Measurements from ENCODE around the gene DNAI1.

DNAI1 gene

DNA sequence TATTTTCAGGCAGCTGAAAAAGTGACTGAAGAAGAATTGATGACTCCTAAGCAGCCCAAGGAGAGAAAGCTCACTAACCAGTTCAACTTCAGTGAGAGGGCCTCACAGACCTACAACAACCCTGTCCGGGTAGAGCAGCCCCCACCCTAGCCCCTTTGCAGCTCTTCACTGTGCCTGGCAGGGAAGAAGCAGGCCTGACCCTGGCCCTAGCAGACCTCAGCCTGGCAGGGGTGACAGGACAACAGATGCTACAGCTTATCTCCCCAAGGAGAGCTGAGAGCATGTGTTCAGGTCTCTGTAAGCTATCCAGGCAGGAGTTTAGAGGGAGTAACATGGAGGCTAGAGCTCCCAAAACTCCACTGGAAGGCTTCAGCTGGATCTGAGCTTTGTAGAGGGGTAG is 31.8 kb downstream of the DNAI1 start:
- Mint-ChIP-seq H3K27me3 (ENCODE audit: low read depth) (no peaks in the 10 kb centered on the region), H3K9me3 (no peaks in the 10 kb centered on the region), H3K4me1 (ENCODE audit: low read depth) (no peaks in the 10 kb centered on the region), H3K4me3 (no peak overlapping the region), H3K27ac (no peak overlapping the region), H3K36me3 (ENCODE audit: low read depth) (no peaks in the 10 kb centered on the region)
- DNase-seq (ENCODE audit: low spot score) = no peak

- no peaks in the 10 kb centered on the region for H3K27me3 Mint-ChIP-seq (ENCODE audit: low read depth)
- H3K27ac Mint-ChIP-seq = no peak overlapping the region
- no peaks in the 10 kb centered on the region for H3K4me1 Mint-ChIP-seq (ENCODE audit: low read depth)
Observed at GRCh38 chr9:34490760-34491159, 32.2 kb downstream of the DNAI1 start.

DNA sequence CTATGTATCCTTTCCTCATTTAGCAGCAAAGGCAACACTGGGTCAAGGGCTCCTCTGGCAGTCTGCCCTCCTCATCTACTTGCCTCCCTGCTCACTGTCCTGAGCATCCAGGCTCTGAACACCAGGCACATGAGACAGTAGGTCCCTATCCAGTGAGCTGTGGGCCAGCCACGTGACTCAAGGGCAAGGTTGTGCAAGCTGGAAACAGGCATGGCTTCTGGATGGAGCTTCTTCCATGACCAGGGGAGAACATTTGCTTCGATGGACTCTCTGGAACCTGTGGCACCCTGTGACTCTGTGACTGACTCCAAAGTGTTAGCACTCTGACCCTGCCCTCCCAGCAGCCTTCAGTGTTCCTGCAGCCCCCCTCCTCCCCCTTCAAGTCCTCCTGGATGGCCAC is 33.0 kb downstream of the DNAI1 start:
- no peak overlapping the region for H3K27ac Mint-ChIP-seq
- DNase-seq (ENCODE audit: low spot score) = no peak
- no peaks in the 10 kb centered on the region for H3K9me3 Mint-ChIP-seq
- H3K27me3 Mint-ChIP-seq (ENCODE audit: low read depth) = no peaks in the 10 kb centered on the region
- H3K36me3 Mint-ChIP-seq (ENCODE audit: low read depth) = no peaks in the 10 kb centered on the region
- H3K4me3 Mint-ChIP-seq = no peak overlapping the region
- H3K4me1 Mint-ChIP-seq (ENCODE audit: low read depth) = no peaks in the 10 kb centered on the region

More at GRCh38 chr9:34490760-34491159, 32.2 kb downstream of the DNAI1 start:
- Mint-ChIP-seq H3K9me3 (no peaks in the 10 kb centered on the region), H3K36me3 (ENCODE audit: low read depth) (no peaks in the 10 kb centered on the region), H3K4me3 (no peak overlapping the region)
- no peak for DNase-seq (ENCODE audit: low spot score)

DNA sequence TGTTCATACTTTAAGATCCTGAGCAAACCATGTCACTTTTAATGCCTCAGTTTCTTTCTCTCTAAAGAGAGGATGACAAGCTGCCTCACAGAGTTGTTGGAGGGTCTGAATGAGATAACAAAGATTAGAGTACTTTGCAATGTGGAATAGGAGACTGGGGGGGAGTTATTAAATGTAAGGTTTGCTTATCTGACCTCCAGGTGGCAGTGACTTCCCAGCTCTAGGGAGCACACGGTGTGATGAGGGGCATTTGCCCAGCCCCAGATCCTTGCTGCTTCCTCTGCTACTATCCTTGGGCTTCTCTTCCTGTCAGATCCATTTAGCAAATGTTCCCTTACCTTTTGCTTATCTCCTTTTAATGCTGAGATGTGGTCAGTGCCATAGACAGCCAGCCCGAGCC is 33.4 kb downstream of the DNAI1 start:
- H3K4me1 Mint-ChIP-seq (ENCODE audit: low read depth) = no peaks in the 10 kb centered on the region
- H3K36me3 Mint-ChIP-seq (ENCODE audit: low read depth) = no peaks in the 10 kb centered on the region
- DNase-seq (ENCODE audit: low spot score) = no peak

DNA sequence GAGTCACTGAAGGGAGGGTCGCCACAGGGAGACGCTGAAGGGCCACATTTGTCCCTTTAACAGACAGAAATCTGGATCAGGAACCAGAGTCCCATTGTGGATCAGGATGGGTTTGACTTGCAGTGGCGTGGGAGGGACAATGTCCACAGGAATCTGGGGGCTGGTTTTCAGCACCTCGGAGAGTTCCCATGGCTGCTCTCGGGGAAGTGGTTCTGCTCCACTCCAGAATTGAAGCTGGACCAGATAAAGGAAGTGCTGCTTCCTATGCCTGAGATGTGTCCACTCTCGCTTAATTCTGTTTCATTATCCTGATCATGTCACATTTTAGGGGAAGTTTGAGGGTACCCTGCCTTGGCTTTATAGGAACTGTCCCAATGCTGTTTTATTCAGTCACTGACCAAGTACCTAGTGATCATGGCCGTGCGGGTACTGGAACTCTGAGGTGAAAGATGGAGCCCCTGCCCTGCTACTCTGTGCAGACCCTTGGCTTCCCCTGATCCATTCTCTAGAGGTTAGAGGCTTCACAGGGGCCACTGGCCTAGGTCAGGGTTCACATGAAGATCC is 35.4 kb downstream of the DNAI1 start:
- Mint-ChIP-seq H3K27me3 (ENCODE audit: low read depth) (no peaks in the 10 kb centered on the region), H3K9me3 (no peaks in the 10 kb centered on the region), H3K27ac (no peak overlapping the region), H3K4me1 (ENCODE audit: low read depth) (no peaks in the 10 kb centered on the region), H3K36me3 (ENCODE audit: low read depth) (no peaks in the 10 kb centered on the region), H3K4me3 (no peak overlapping the region)
- peak; percentile 22 for DNase-seq (ENCODE audit: low spot score)

More for the DNA sequence above, 33.4 kb downstream of the DNAI1 start:
- Mint-ChIP-seq H3K4me3 (no peak overlapping the region), H3K9me3 (no peaks in the 10 kb centered on the region), H3K27me3 (ENCODE audit: low read depth) (no peaks in the 10 kb centered on the region), H3K27ac (no peak overlapping the region)

DNA sequence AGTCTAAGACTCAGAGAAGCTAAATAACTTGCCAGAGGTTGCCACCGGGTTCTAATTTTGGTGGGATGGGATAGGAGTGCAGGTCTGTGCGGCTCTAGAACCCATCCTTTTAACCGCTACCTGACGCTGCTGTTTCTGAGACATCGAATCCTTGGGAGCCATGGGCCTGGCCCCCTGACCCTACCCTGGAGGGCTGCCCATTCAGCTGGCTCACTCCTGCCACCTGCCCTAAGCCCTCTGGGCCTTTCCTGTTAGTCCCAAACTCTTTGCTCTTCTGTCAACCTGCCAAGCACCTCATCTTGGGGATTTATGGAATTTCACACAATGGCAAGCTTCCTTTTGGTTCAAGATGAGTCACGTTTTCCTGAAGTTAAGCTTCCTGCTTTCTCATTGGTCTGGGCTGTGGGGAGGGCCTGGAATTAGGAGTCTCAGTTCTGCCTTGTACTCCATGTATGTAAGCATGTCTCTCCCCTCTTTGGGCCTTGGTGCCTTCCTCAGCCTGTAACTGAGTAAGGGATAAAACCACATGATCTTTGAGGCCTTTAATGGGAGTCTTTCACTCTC is 37.6 kb downstream of the DNAI1 start:
- Mint-ChIP-seq H3K4me3 (no peak overlapping the region), H3K9me3 (no peaks in the 10 kb centered on the region), H3K4me1 (ENCODE audit: low read depth) (peaks cover 2% of the 10 kb centered on the region), H3K27me3 (ENCODE audit: low read depth) (no peaks in the 10 kb centered on the region), H3K27ac (no peak overlapping the region), H3K36me3 (ENCODE audit: low read depth) (no peaks in the 10 kb centered on the region)
- DNase-seq (ENCODE audit: low spot score) = no peak

DNA sequence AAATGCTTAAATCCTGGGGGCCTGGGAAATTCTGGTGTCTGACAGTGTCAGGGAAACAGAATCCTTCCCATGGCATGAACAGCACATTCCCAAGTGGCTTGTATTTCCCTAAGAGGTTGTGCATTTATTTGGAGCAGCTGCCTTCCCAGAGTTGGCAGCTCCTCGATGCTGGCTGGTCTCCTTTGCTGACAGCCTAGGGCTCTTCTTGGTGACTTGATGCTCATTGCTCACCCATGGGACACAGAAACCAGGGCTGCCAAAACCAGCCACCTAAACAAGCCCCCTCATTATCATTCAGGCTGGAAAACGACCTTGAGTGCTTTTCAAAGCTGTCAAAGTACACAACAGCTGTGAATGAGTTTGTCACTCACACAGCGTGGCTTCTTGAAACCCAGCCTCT is 39.9 kb downstream of the DNAI1 start:
- no peak for DNase-seq (ENCODE audit: low spot score)
- Mint-ChIP-seq H3K9me3 (no peaks in the 10 kb centered on the region), H3K4me1 (ENCODE audit: low read depth) (peaks cover 2% of the 10 kb centered on the region), H3K27me3 (ENCODE audit: low read depth) (no peaks in the 10 kb centered on the region), H3K36me3 (ENCODE audit: low read depth) (no peaks in the 10 kb centered on the region), H3K27ac (no peak overlapping the region), H3K4me3 (no peak overlapping the region)

DNA sequence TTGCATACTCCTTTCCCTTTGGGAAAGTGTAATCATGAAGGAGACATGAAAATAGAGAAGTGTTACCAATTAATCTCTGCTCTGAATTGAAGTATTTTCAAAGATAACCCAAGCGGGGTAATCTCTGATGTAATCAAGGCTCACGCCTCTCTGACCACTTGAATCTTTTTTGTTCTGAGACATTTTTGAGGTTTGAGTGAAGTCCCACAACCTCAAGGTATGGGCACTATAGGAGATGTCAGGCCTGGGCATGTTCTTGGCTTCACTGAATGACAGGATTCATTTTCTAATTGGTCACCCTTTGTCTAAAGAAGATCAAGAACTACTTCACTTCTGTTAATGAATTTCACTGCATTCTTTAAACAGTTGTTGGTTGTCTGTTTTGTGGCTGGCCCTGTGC is 40.5 kb downstream of the DNAI1 start:
- Mint-ChIP-seq H3K27me3 (ENCODE audit: low read depth) (no peaks in the 10 kb centered on the region), H3K9me3 (no peaks in the 10 kb centered on the region), H3K27ac (no peak overlapping the region), H3K36me3 (ENCODE audit: low read depth) (no peaks in the 10 kb centered on the region), H3K4me1 (ENCODE audit: low read depth) (peaks cover 2% of the 10 kb centered on the region), H3K4me3 (no peak overlapping the region)
- no peak for DNase-seq (ENCODE audit: low spot score)

DNA sequence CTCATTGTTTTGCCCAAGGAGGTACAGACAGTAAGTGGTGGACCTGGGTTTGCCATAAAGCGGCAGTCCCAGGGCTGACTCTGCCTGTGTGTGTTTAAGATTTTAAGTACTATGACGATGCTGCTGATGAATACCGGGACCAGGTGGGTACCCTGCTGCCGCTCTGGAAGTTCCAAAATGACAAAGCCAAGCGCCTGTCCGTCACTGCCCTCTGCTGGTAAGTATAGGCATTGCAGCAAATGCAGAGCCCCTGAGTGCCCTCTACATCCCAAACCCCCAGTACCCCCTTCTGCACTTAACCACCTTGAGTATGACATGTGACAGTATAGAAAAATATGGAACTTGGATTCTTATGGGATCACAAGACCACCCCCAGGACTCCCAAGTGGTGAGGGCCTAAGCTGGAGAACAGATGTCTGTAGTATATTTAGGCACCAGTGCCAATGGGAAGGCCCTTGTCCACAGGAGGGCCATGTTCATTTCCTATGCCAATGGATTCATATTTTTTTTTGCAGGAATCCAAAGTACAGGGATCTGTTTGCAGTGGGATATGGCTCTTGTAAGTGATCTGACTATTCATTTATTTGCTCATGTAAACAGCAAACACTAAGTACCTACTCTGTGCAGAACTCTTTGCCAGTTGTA is 42.1 kb downstream of the DNAI1 start:
- Mint-ChIP-seq H3K27me3 (ENCODE audit: low read depth) (peaks cover 2% of the 10 kb centered on the region), H3K9me3 (no peaks in the 10 kb centered on the region), H3K27ac (no peak overlapping the region), H3K4me3 (no peak overlapping the region), H3K36me3 (ENCODE audit: low read depth) (no peaks in the 10 kb centered on the region), H3K4me1 (ENCODE audit: low read depth) (peaks cover 2% of the 10 kb centered on the region)
- peak; percentile 72 for DNase-seq (ENCODE audit: low spot score)

- Mint-ChIP-seq H3K4me1 (ENCODE audit: low read depth) (peaks cover 2% of the 10 kb centered on the region), H3K27me3 (ENCODE audit: low read depth) (peaks cover 2% of the 10 kb centered on the region), H3K9me3 (no peaks in the 10 kb centered on the region), H3K27ac (no peak overlapping the region), H3K4me3 (no peak overlapping the region), H3K36me3 (ENCODE audit: low read depth) (no peaks in the 10 kb centered on the region)
- DNase-seq (ENCODE audit: low spot score) = no peak
Observed at GRCh38 chr9:34501372-34501771, 42.8 kb downstream of the DNAI1 start.

DNA sequence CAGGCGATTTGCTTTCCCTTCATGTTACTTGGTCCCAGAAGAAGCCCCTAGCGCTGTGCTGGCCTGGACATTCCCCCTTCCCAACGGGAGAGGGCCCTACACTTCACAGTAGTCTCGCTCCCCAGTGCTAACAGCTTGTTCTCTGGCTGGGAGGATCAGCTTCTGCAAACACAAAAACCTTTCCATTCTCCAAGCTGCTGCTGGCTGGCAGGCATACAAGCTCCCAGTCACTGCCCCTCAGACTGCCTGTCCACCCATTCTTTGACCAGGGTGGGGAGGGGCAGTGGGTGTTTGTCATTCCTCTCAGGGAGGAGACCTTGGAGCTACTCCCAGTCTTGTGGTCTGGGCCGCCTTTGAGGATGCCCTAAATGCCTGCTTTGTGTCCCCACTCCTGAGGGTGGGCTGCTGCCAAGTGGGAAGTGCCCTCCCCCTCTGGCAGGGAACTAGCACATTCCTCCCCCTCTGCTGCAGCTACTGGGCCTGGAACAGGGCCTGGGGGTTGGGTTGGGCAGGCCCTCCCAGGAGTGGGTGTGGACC is 43.4 kb downstream of the DNAI1 start:
- Mint-ChIP-seq H3K9me3 (no peaks in the 10 kb centered on the region), H3K27me3 (ENCODE audit: low read depth) (peaks cover 2% of the 10 kb centered on the region), H3K4me1 (ENCODE audit: low read depth) (peaks cover 2% of the 10 kb centered on the region), H3K4me3 (no peak overlapping the region), H3K27ac (no peak overlapping the region), H3K36me3 (ENCODE audit: low read depth) (no peaks in the 10 kb centered on the region)
- DNase-seq (ENCODE audit: low spot score) = no peak

GRCh38 chr9:34502471-34502870 is 43.9 kb downstream of the DNAI1 start:
- Mint-ChIP-seq H3K36me3 (ENCODE audit: low read depth) (no peaks in the 10 kb centered on the region), H3K4me3 (no peak overlapping the region), H3K9me3 (no peaks in the 10 kb centered on the region), H3K27me3 (ENCODE audit: low read depth) (peaks cover 2% of the 10 kb centered on the region), H3K4me1 (ENCODE audit: low read depth) (peaks cover 2% of the 10 kb centered on the region), H3K27ac (no peak overlapping the region)
- DNase-seq (ENCODE audit: low spot score) = no peak

- peaks cover 2% of the 10 kb centered on the region for H3K4me1 Mint-ChIP-seq (ENCODE audit: low read depth)
Observed at GRCh38 chr9:34502891-34503290, 44.3 kb downstream of the DNAI1 start.

GRCh38 chr9:34503406-34503805 is 44.8 kb downstream of the DNAI1 start:
- H3K27ac Mint-ChIP-seq = no peak overlapping the region
- no peak for DNase-seq (ENCODE audit: low spot score)
- peaks cover 2% of the 10 kb centered on the region for H3K4me1 Mint-ChIP-seq (ENCODE audit: low read depth)
- no peaks in the 10 kb centered on the region for H3K9me3 Mint-ChIP-seq
- H3K4me3 Mint-ChIP-seq = no peak overlapping the region
- H3K36me3 Mint-ChIP-seq (ENCODE audit: low read depth) = no peaks in the 10 kb centered on the region
- peaks cover 2% of the 10 kb centered on the region for H3K27me3 Mint-ChIP-seq (ENCODE audit: low read depth)

More at GRCh38 chr9:34502891-34503290, 44.3 kb downstream of the DNAI1 start:
- H3K9me3 Mint-ChIP-seq = no peaks in the 10 kb centered on the region
- DNase-seq (ENCODE audit: low spot score) = no peak
- H3K4me3 Mint-ChIP-seq = no peak overlapping the region
- no peak overlapping the region for H3K27ac Mint-ChIP-seq
- H3K36me3 Mint-ChIP-seq (ENCODE audit: low read depth) = no peaks in the 10 kb centered on the region
- peaks cover 2% of the 10 kb centered on the region for H3K27me3 Mint-ChIP-seq (ENCODE audit: low read depth)
